Mesodermal cell (in vitro differentiated cells): Measurements from ENCODE around the gene SMAD1.
"Not testable (repeated sequence)": the region's sequence is repeated elsewhere in the genome, so short reads cannot be mapped to it uniquely, and the experiment has no call there.

ENCODE experiments used
- H3K27ac ChIP-seq: 2 replicates; pipeline ENCODE4 v1.7.0; 2013; ENCODE audit warnings: mild to moderate bottlenecking, low read depth, low read length, moderate library complexity; ENCODE audit not compliant: severe bottlenecking
- H3K36me3 ChIP-seq: 2 replicates; pipeline ENCODE4 v1.7.1; 2013; ENCODE audit warnings: mild to moderate bottlenecking, low read length, moderate library complexity; ENCODE audit not compliant: control insufficient read depth, insufficient read depth
- H3K4me1 ChIP-seq: one replicate; pipeline ENCODE4 v1.7.1; 2013; ENCODE audit warnings: mild to moderate bottlenecking, low read length; ENCODE audit not compliant: insufficient read depth, control insufficient read depth, poor library complexity, severe bottlenecking
- H3K4me3 ChIP-seq: 2 replicates; pipeline ENCODE4 v1.7.0; 2013; ENCODE audit warnings: low read length, control low read depth, mild to moderate bottlenecking; ENCODE audit not compliant: insufficient read depth, poor library complexity, severe bottlenecking; ENCODE audit errors: extremely low read depth
- H3K9me3 ChIP-seq: 2 replicates; pipeline ENCODE4 v1.7.1; 2013; ENCODE audit warnings: mild to moderate bottlenecking, low read length, moderate library complexity; ENCODE audit not compliant: control insufficient read depth
- WGBS, 2 experiments: methylation state at CpG; one replicate each; pipeline ENCODE4 v1.1.5; 2013; ENCODE audit warnings: missing lambda C conversion rate in 2 of 2; ENCODE audit not compliant: insufficient coverage in 2 of 2; 5-methylcytosine and 5-hydroxymethylcytosine counted together

The SMAD1 gene

DNA sequence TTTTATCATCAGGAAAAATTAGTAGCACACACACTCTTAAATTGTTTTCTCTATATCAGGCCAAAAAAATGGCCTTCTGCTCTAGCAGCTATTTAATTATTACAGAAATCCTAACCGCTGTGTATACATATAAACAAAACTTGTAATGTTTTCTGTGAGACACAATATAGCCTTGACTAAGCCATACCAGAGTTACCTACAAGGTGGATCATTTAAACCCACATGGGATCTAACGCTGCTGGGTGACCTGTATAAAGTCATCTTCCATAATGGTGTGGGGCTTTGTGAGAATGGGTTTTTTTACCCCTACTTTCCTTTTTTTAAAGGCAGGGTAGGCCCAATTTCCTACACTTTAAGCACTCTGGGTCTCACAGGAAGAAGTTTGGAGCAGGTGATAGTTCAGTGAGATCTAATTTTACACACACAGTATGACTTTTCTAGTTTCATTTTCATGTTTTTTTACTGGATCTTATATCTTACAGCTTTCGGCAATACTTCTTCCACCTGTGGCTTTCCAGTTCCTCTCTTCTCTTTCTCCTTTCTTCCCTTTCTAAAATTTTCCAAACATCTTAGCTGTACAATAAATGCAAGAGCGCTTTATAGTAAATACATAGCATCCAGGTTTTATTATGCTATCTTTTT, 70.6 kb downstream of the SMAD1 start:
- no peak overlapping the region for H3K27ac ChIP-seq
- H3K9me3 ChIP-seq: no peaks in the 10 kb centered on the region
- H3K36me3 ChIP-seq: peaks cover 43% of the 10 kb centered on the region
- H3K4me1 ChIP-seq: no peaks in the 10 kb centered on the region
- H3K4me3 ChIP-seq: no peak overlapping the region
- 82 to 100% methylated on average over 1 of the region's 4 CpGs for WGBS, 2 experiments

DNA sequence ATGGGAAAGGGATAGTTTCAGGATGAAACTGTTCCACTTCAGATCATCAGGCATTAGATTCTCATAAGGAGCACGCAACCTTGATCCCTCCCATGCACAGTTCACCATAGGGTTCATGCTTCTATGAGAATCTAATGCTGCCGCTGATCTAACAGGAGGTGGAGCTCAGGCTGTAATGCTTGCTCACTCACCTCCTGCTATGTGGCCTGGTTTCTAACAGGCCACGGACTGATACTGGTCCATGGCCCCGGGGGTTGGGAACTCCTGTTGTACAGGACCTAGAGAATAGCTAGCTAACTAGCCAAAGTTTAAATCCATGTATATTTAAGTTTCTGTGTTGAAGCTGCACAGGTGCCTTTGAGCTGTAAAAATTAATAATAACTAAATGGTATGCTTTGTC, 71.7 kb downstream of the SMAD1 start:
- Histone ChIP-seq H3K36me3 (peaks cover 38% of the 10 kb centered on the region), H3K27ac (no peak overlapping the region), H3K4me1 (no peaks in the 10 kb centered on the region), H3K4me3 (no peak overlapping the region), H3K9me3 (no peaks in the 10 kb centered on the region)
- 100% methylated on average over 2 to 4 of the region's 4 CpGs for WGBS, 2 experiments

DNA sequence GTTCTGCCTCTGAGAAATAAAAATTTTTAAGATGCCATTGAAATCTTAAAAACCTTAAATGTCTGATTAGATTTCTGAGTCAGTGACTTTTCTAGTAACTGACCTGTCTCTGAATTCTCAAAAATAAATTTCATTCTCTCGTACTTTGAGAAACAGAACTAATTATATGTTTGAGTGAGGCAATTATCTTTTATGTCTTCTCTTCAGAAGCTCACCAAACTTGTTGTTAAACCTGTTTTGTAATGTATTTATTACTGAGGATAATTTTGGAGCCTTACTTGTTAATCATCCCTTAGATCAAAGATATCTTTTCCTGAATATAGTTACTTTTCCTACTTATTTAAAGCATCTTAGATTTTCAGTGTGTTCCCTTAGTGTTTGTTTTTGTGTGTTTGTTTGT, 73.0 kb downstream of the SMAD1 start:
- no peak overlapping the region for H3K4me3 ChIP-seq
- no peak overlapping the region for H3K27ac ChIP-seq
- WGBS, 2 experiments: no CpG with 5 or more reads among the region's 1 CpG
- H3K9me3 ChIP-seq: no peaks in the 10 kb centered on the region
- H3K36me3 ChIP-seq: peaks cover 36% of the 10 kb centered on the region
- H3K4me1 ChIP-seq: no peaks in the 10 kb centered on the region

DNA sequence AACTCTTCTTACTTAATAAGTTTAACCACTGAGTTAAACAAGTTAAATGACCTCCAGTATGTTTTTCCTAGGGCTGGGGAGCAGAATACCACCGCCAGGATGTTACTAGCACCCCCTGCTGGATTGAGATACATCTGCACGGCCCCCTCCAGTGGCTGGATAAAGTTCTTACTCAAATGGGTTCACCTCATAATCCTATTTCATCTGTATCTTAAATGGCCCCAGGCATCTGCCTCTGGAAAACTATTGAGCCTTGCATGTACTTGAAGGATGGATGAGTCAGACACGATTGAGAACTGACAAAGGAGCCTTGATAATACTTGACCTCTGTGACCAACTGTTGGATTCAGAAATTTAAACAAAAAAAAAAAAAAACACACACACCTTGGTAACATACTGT, 76.1 kb downstream of the SMAD1 start:
- Histone ChIP-seq H3K36me3 (peaks cover 46% of the 10 kb centered on the region), H3K27ac (no peak overlapping the region), H3K9me3 (no peaks in the 10 kb centered on the region), H3K4me3 (no peak overlapping the region), H3K4me1 (no peaks in the 10 kb centered on the region)
- 0 to 21% methylated on average over 1 to 2 of the region's 3 CpGs for WGBS, 2 experiments

DNA sequence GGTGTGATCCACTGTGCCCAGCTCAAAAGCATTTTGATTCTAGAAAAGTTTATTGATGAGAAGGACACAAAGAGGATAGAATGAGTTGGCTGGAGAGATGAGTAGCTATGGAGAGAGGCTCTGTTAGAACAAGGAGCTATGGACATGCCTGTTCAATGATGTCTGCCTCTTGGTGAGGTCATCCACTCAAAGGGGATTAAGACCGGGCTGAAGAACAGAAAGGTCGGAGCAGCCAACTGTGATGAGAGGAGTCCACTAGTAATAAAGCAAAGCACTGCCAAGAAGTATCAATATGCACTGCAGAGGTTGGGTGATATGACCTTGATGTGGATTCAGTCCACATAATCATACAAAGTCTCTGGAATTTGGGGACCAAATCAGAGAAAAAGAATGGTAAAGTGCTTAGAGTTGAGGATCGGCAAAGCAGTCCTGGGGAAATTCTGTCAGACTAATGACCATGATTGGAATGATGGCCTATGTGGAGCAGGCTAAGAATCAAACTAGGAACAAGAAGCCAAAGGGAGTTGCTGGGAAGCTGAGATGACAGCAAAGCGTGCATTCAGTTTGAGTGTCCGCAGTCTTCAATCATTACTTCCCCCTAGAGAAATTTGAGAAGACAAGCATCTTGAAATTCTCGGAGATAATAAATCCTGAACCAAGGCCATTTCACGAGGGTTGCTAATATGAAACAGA, 81.8 kb downstream of the SMAD1 start:
- H3K4me1 ChIP-seq: no peaks in the 10 kb centered on the region
- peaks cover 17% of the 10 kb centered on the region for H3K9me3 ChIP-seq
- H3K4me3 ChIP-seq: no peak overlapping the region
- H3K27ac ChIP-seq: no peak overlapping the region
- peaks cover 23% of the 10 kb centered on the region for H3K36me3 ChIP-seq
- 56 to 82% methylated on average over 3 to 6 of the region's 7 CpGs for WGBS, 2 experiments

DNA sequence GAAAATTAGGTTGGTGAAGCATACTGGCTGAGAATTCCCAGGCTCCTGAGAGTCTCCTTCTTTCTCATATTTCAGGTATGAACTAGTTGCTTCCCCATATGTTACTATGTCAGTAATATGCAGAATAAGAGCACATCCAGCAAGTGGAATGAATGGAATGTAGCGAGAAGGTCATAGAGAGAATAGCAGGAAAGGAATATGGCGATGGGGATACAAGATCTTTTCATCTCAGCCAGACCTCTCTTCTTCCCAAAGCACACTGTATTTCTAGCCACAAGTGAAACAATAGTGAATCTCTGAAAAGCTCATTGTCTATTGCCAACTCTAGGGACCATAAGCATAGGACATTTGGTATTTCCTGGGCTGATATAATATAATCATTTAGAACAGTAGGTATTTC, 82.9 kb downstream of the SMAD1 start:
- no CpG with 5 or more reads among the region's 2 CpGs for WGBS, 2 experiments

DNA sequence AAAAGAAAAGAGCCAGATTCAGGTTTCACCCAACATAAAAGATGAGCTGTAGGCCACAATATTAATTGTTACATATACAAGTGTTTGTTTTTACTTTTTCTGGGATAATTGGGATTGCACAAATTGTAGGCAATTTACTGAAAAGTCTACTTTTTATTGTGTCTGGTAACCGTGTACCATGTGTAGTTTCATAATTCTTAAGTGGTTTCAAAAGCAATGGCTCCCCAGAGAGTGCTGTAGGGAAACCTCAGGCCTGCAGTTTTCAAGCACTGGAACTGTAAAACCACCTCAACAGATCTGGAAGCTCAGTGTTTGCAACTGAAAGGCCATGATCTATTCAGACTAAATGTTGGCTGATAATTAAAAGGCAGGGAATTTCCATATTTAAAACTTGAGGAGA, 83.7 kb downstream of the SMAD1 start:
- WGBS, 2 experiments: 78% methylated on average over 1 of the region's 1 CpG; no CpG with 5 or more reads in 1 of the 2 experiments
- H3K27ac ChIP-seq: no peak overlapping the region

More for the DNA sequence above, 82.9 kb downstream of the SMAD1 start:
- Histone ChIP-seq H3K36me3 (peaks cover 18% of the 10 kb centered on the region), H3K4me3 (no peak overlapping the region), H3K9me3 (peaks cover 17% of the 10 kb centered on the region), H3K4me1 (no peaks in the 10 kb centered on the region), H3K27ac (no peak overlapping the region)

DNA sequence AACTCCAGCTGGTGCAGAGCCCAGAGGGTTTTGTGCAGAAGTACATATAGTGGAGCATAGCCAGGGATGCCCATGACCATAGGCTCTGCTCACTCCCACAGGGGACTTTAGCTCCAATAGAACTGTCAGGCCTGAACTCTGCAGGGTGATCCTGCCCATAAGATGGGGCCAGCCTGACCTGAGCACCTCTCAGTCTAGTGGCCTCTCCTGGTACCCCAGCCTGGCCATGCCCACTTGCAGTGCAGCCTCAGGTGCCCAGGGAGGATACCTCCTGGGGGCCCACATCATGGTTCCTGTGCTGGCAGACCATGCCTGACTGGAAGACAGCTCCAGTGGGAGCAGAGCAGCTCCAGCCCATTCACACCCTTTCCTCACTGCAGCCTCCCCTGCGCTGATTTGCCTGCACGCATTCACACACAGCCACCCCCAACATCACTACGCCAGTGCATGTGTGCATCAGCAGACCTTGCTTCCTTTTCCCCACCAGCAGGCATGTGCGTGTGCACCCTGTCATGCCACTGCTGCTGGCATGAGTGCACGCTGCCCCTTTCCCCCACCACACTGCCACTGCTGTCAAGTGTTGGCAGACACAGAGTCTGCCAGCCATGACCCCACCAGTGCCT, 84.5 kb downstream of the SMAD1 start:
- H3K4me1 ChIP-seq: no peaks in the 10 kb centered on the region
- H3K36me3 ChIP-seq: peaks cover 7% of the 10 kb centered on the region
- peaks cover 17% of the 10 kb centered on the region for H3K9me3 ChIP-seq
- H3K27ac ChIP-seq: no peak overlapping the region
- WGBS, 2 experiments: 93 to 95% methylated on average over 4 of the region's 5 CpGs
- no peak overlapping the region for H3K4me3 ChIP-seq

More for the DNA sequence above, 83.7 kb downstream of the SMAD1 start:
- no peaks in the 10 kb centered on the region for H3K4me1 ChIP-seq
- no peak overlapping the region for H3K4me3 ChIP-seq
- peaks cover 17% of the 10 kb centered on the region for H3K9me3 ChIP-seq
- H3K36me3 ChIP-seq: peaks cover 10% of the 10 kb centered on the region

DNA sequence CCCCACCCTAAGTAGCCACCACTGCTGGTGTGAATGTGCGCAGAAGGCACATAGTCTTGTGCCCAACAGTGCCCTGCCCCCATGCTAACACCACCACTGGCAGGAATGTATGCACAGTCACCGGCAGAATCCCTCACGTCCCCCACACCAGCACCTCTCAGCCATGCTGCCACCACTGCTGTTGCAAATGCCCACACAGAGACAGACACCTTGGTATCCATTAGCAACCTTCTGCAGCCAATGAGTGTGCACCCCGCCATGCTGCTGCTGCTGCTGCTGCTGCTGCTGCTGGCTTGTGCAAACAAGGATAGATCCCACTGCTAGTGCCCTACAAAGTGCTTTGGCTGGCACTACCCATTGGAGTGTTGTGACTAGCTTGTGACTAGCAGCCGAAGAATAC, 85.1 kb downstream of the SMAD1 start:
- Histone ChIP-seq H3K27ac (no peak overlapping the region), H3K36me3 (peaks cover 4% of the 10 kb centered on the region), H3K9me3 (peaks cover 17% of the 10 kb centered on the region), H3K4me1 (no peaks in the 10 kb centered on the region), H3K4me3 (no peak overlapping the region)
- 90 to 98% methylated on average over 4 to 5 of the region's 5 CpGs for WGBS, 2 experiments

DNA sequence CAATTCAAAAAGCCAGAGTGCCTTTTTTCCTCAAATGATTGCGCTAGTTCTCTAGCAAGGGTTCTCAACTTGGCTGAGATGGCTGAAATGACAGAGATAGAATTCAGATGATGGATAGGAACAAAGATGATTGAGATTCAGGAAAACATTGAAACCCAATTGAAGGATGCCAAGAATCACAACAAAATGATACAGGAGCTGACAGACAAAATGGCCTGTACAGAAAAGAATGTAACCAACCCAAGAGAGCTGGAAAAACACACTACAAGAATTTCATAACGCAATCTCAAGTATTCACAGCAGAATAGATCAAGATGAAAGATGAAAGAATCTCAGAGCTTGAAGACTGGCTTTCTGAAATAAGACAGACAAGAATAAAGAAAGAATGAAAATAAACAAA, 85.9 kb downstream of the SMAD1 start:
- WGBS, 2 experiments: 83 to 90% methylated on average over 1 to 2 of the region's 2 CpGs
- Histone ChIP-seq H3K4me3 (no peak overlapping the region), H3K27ac (no peak overlapping the region)

DNA sequence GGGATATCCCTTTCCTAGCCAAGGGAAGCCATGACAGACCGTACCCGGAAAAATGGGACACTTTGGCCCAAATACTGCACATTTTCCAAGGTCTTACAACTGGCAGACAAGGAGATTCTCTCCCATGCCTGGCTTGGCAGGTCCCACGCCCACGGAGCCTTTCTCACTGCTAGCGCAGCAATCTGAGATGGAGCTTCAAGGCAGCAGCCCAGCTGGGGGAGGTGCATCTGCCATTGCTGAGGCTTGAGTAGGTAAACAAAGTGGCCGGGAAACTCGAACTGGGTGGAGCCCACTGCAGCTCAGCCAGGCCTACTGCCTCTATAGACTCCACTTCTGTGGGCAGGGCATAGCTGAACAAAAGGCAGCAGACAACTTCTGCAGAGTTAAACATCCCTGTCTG, 92.9 kb downstream of the SMAD1 start:
- H3K36me3 ChIP-seq, H3K27ac ChIP-seq, H3K4me3 ChIP-seq, H3K4me1 ChIP-seq, H3K9me3 ChIP-seq: not testable (repeated sequence)
- WGBS, 2 experiments: 79 to 85% methylated on average over 7 of the region's 7 CpGs

More for the DNA sequence above, 85.9 kb downstream of the SMAD1 start:
- Histone ChIP-seq H3K36me3 (no peaks in the 10 kb centered on the region), H3K4me1 (no peaks in the 10 kb centered on the region), H3K9me3 (peaks cover 17% of the 10 kb centered on the region)
